GM18951 (cell line): ENCODE results near the gene MAP2K5.

Source experiments
- POLR2A ChIP-seq: IDR thresholded peaks from 4 replicates; pipeline ENCODE4 v1.6.1; 2011; ENCODE audit warnings: mild to moderate bottlenecking; ENCODE audit not compliant: insufficient read length, insufficient read depth; ENCODE audit errors: extremely low read depth
- in situ Hi-C: fragments of 300-500 bp; cut with MboI; formaldehyde crosslinking; loops from one replicate; pipeline ENCODE4 v1.12.0; 2022; ENCODE audit warnings: low sequenced_read_pairs, mixed read lengths, inconsistent platforms; ENCODE audit not compliant: unreplicated experiment

The MAP2K5 gene

GRCh38 chr15:67801926-67802914 lies 259.7 kb downstream of the MAP2K5 start:
- in situ Hi-C loops: no loop called here
- no peak for TF ChIP-seq POLR2A

GRCh38 chr15:67803299-67803698 lies 260.8 kb downstream of the MAP2K5 start:
- no peak for TF ChIP-seq POLR2A

GRCh38 chr15:67803996-67804843 lies 261.7 kb downstream of the MAP2K5 start:
- in situ Hi-C loops: no loop called here
- no peak for TF ChIP-seq POLR2A

More at GRCh38 chr15:67803299-67803698, 260.8 kb downstream of the MAP2K5 start:
- in situ Hi-C loops: no loop called here

GRCh38 chr15:67805008-67805665 lies 262.6 kb downstream of the MAP2K5 start:
- TF ChIP-seq POLR2A: no peak
- in situ Hi-C loops: no loop called here

- no peak for TF ChIP-seq POLR2A
- in situ Hi-C loops: no loop called here
Measured at GRCh38 chr15:67805666-67806516, 263.4 kb downstream of the MAP2K5 start.

- TF ChIP-seq POLR2A: no peak
- in situ Hi-C loops: no loop called here
Measured at GRCh38 chr15:67806536-67806935, 264.0 kb downstream of the MAP2K5 start.

- in situ Hi-C loops: no loop called here
- no peak for TF ChIP-seq POLR2A
Measured at GRCh38 chr15:67807141-67807540, 264.6 kb downstream of the MAP2K5 start.

- no peak for TF ChIP-seq POLR2A
- in situ Hi-C loops: no loop called here
Measured at GRCh38 chr15:67807836-67808235, 265.3 kb downstream of the MAP2K5 start.

GRCh38 chr15:67808821-67809220 lies 266.3 kb downstream of the MAP2K5 start:
- TF ChIP-seq POLR2A: no peak
- in situ Hi-C loops: no loop called here

GRCh38 chr15:67809441-67809840 lies 266.9 kb downstream of the MAP2K5 start:
- in situ Hi-C loops: no loop called here
- TF ChIP-seq POLR2A: no peak

- no peak for TF ChIP-seq POLR2A
- in situ Hi-C loops: no loop called here
Measured at GRCh38 chr15:67809866-67810265, 267.4 kb downstream of the MAP2K5 start.

- TF ChIP-seq POLR2A: no peak
- in situ Hi-C loops: no loop called here
Measured at GRCh38 chr15:67812241-67812644, 269.7 kb downstream of the MAP2K5 start.
